Measurements from ENCODE around the gene OTUD7B.

OTUD7B gene

DNA sequence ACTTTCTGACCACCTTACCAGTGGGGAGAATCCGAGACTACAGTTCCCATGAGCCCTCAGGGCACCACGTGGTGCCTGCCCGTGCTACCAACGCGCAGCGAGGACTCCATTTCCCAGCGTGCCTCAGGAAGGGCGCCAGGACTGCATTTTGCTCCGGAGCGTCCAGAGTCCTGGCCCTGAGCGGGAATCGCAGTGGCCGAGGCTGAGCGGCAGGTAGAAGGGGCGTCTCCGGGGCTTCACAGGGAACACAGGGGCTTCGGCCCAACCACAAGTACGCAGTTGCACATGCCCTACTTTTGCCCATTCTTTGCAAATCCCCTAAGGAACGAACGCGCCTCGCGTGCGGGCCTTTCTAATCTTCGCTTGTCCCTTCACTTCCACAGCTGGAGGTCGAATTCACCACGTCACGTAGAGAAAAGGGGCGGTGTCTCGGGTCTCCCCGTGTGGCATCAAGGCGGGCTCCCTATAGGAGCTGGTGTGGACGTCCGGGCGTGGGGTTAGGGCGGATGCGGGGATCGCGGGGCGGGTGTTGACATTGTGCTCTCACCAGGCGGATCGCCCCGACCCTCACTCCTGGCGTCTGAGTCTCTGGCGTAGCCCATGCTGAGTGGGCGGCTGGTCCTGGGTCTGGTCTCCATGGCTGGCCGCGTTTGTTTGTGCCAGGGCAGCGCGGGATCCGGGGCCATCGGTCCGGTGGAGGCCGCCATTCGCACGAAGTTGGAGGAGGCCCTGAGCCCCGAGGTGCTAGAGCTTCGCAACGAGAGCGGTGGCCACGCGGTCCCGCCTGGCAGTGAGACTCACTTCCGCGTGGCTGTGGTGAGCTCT lies 110.9 kb downstream of the OTUD7B start, which contains the start of gene BOLA1:
BOLA1 (plus strand) TSS at position 109 of the 825 bp plus-strand sequence; CDS start at position 601, 492 bp downstream.
- ATAC-seq, result peak; percentile 99
- TF ChIP-seq ZFP3 (CRISPR knock-in tag; IDR thresholded peaks at IDR 0.05), result no peak; the same call in 1 of the 2 replicates
- TF ChIP-seq ZFP30 (CRISPR knock-in tag; IDR thresholded peaks at IDR 0.05), result no peak
- no peak for TF ChIP-seq ZNF70 (CRISPR knock-in tag; IDR thresholded peaks at IDR 0.05)
- 0 out of 2 replicates have a peak, but pooled peaks have one; percentile 9 for TF ChIP-seq GLIS3 (CRISPR knock-in tag; IDR thresholded peaks at IDR 0.05)
- TF ChIP-seq, protein P1, sequence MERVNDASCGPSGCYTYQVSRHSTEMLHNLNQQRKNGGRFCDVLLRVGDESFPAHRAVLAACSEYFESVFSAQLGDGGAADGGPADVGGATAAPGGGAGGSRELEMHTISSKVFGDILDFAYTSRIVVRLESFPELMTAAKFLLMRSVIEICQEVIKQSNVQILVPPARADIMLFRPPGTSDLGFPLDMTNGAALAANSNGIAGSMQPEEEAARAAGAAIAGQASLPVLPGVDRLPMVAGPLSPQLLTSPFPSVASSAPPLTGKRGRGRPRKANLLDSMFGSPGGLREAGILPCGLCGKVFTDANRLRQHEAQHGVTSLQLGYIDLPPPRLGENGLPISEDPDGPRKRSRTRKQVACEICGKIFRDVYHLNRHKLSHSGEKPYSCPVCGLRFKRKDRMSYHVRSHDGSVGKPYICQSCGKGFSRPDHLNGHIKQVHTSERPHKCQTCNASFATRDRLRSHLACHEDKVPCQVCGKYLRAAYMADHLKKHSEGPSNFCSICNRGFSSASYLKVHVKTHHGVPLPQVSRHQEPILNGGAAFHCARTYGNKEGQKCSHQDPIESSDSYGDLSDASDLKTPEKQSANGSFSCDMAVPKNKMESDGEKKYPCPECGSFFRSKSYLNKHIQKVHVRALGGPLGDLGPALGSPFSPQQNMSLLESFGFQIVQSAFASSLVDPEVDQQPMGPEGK (CRISPR knock-in tag; IDR thresholded peaks at IDR 0.05; ENCODE audit: borderline replicate concordance), result no peak
- no peak for TF ChIP-seq ZNF8 (CRISPR knock-in tag; IDR thresholded peaks at IDR 0.05)
- TF ChIP-seq, protein P2, sequence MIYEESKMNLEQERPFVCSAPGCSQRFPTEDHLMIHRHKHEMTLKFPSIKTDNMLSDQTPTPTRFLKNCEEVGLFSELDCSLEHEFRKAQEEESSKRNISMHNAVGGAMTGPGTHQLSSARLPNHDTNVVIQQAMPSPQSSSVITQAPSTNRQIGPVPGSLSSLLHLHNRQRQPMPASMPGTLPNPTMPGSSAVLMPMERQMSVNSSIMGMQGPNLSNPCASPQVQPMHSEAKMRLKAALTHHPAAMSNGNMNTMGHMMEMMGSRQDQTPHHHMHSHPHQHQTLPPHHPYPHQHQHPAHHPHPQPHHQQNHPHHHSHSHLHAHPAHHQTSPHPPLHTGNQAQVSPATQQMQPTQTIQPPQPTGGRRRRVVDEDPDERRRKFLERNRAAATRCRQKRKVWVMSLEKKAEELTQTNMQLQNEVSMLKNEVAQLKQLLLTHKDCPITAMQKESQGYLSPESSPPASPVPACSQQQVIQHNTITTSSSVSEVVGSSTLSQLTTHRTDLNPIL (CRISPR knock-in tag; IDR thresholded peaks at IDR 0.05; ENCODE audit: low read depth), result no peak
- no peak for TF ChIP-seq ZNF565 (CRISPR knock-in tag; conservative IDR thresholded peaks at IDR 0.05; ENCODE audit: low read depth)
- TF ChIP-seq PPARA (CRISPR knock-in tag; IDR thresholded peaks at IDR 0.05; ENCODE audit: borderline replicate concordance), result no peak
- TF ChIP-seq ESRRG (CRISPR knock-in tag; IDR thresholded peaks at IDR 0.05), result no peak
- TF ChIP-seq RARB (CRISPR knock-in tag; IDR thresholded peaks at IDR 0.05), result no peak
- peak; percentile 44; the same call in 1 of the 2 replicates for TF ChIP-seq CSDC2 (CRISPR knock-in tag; IDR thresholded peaks at IDR 0.05)
- no peak for TF ChIP-seq ISL1 (CRISPR knock-in tag; IDR thresholded peaks at IDR 0.05)

DNA sequence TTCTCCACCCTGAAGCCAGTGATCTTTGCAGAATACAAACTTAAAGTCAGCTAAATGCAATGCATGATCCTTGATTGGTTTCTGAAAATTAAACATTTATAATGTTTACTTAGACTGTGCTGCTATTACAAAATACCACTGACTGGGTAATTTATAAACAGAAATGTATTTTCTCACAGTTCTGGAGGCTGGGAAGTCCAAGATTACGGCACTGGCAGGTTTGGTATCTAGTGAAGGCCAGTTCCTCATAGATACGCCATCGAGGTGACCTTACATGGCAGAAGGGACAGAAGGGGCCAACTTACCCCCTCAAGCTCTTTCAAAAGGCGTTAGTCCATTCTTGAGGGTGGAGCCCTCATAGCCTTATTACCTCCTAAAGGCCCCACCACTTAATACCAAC lies 114.0 kb downstream of the OTUD7B start:
- TF ChIP-seq, protein P2 (CRISPR knock-in tag; IDR thresholded peaks at IDR 0.05; ENCODE audit: low read depth), result no peak
- no peak for TF ChIP-seq ZNF8 (CRISPR knock-in tag; IDR thresholded peaks at IDR 0.05)
- TF ChIP-seq ZNF70 (CRISPR knock-in tag; IDR thresholded peaks at IDR 0.05), result no peak
- no peak for TF ChIP-seq CSDC2 (CRISPR knock-in tag; IDR thresholded peaks at IDR 0.05)
- TF ChIP-seq OSR1 (CRISPR knock-in tag; IDR thresholded peaks at IDR 0.05), result no peak
- no peak for ATAC-seq

DNA sequence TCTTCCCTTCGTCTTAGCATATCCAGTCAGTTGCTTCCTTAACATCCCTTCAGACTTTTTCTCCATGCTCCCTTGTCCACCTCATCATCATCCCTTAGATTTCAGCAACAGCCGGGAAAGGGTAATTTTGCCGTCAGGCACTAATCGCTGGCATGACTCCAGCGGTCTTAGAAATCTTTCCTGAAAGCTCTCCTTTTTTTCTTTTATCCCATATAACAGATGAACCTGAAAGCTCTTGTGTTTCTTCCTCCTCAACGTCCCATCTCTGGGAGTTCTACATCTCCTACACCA lies 121.6 kb downstream of the OTUD7B start:
- ATAC-seq, result no peak
- TF ChIP-seq, protein P3, sequence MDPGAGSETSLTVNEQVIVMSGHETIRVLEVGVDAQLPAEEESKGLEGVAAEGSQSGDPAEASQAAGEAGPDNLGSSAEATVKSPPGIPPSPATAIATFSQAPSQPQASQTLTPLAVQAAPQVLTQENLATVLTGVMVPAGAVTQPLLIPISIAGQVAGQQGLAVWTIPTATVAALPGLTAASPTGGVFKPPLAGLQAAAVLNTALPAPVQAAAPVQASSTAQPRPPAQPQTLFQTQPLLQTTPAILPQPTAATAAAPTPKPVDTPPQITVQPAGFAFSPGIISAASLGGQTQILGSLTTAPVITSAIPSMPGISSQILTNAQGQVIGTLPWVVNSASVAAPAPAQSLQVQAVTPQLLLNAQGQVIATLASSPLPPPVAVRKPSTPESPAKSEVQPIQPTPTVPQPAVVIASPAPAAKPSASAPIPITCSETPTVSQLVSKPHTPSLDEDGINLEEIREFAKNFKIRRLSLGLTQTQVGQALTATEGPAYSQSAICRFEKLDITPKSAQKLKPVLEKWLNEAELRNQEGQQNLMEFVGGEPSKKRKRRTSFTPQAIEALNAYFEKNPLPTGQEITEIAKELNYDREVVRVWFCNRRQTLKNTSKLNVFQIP (CRISPR knock-in tag; IDR thresholded peaks at IDR 0.05; ENCODE audit: borderline replicate concordance, low read depth), result no peak
- TF ChIP-seq PPARA (CRISPR knock-in tag; IDR thresholded peaks at IDR 0.05; ENCODE audit: borderline replicate concordance) (no peak), ZNF565 (CRISPR knock-in tag; conservative IDR thresholded peaks at IDR 0.05; ENCODE audit: low read depth) (no peak), ESRRG (CRISPR knock-in tag; IDR thresholded peaks at IDR 0.05) (no peak), CSDC2 (CRISPR knock-in tag; IDR thresholded peaks at IDR 0.05) (no peak), OSR1 (CRISPR knock-in tag; IDR thresholded peaks at IDR 0.05) (no peak), RARB (CRISPR knock-in tag; IDR thresholded peaks at IDR 0.05) (no peak), ARNTL (CRISPR knock-in tag; IDR thresholded peaks at IDR 0.05; ENCODE audit: borderline replicate concordance, low read depth) (no peak)
- TF ChIP-seq, protein P1 (CRISPR knock-in tag; IDR thresholded peaks at IDR 0.05; ENCODE audit: borderline replicate concordance), result no peak
- TF ChIP-seq, protein P2 (CRISPR knock-in tag; IDR thresholded peaks at IDR 0.05; ENCODE audit: low read depth), result no peak
- TF ChIP-seq, protein P4, sequence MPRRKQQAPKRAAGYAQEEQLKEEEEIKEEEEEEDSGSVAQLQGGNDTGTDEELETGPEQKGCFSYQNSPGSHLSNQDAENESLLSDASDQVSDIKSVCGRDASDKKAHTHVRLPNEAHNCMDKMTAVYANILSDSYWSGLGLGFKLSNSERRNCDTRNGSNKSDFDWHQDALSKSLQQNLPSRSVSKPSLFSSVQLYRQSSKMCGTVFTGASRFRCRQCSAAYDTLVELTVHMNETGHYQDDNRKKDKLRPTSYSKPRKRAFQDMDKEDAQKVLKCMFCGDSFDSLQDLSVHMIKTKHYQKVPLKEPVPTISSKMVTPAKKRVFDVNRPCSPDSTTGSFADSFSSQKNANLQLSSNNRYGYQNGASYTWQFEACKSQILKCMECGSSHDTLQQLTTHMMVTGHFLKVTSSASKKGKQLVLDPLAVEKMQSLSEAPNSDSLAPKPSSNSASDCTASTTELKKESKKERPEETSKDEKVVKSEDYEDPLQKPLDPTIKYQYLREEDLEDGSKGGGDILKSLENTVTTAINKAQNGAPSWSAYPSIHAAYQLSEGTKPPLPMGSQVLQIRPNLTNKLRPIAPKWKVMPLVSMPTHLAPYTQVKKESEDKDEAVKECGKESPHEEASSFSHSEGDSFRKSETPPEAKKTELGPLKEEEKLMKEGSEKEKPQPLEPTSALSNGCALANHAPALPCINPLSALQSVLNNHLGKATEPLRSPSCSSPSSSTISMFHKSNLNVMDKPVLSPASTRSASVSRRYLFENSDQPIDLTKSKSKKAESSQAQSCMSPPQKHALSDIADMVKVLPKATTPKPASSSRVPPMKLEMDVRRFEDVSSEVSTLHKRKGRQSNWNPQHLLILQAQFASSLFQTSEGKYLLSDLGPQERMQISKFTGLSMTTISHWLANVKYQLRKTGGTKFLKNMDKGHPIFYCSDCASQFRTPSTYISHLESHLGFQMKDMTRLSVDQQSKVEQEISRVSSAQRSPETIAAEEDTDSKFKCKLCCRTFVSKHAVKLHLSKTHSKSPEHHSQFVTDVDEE (CRISPR knock-in tag; IDR thresholded peaks at IDR 0.05), result no peak
